HK-2 (cell line): Measurements from ENCODE around the gene PCDHGB6.
"Not testable (repeated sequence)": the region's sequence is repeated elsewhere in the genome, so short reads cannot be mapped to it uniquely, and the experiment has no call there.

Experiments
- DNase-seq: peaks from one replicate; pipeline ENCODE4 v3.0.0-alpha.2; 2018; ENCODE audit not compliant: unreplicated experiment

The PCDHGB6 gene

DNA sequence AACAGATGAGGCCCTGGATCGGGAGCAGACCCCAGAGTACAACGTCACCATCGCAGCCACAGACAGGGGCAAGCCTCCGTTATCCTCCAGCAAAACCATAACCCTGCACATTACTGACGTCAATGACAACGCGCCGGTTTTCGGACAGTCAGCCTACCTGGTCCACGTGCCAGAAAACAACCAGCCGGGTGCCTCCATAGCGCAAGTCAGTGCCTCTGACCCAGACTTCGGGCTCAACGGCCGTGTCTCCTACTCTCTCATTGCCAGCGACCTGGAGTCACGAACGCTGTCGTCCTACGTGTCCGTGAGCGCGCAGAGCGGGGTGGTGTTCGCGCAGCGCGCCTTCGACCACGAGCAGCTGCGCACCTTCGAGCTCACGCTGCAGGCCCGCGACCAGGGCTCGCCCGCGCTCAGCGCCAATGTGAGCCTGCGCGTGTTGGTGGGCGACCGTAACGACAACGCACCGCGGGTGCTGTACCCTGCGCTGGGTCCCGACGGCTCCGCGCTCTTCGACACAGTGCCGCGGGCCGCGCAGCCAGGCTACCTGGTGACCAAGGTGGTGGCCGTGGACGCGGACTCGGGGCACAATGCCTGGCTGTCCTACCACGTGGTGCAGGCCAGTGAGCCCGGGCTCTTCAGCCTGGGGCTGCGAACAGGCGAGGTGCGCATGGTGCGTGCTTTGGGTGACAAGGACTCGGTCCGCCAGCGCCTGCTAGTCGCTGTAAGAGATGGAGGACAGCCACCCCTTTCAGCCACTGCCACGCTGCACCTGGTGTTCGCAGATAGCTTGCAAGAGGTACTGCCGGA lies 11.5 kb downstream of the PCDHGB6 start:
- no peak for DNase-seq

DNA sequence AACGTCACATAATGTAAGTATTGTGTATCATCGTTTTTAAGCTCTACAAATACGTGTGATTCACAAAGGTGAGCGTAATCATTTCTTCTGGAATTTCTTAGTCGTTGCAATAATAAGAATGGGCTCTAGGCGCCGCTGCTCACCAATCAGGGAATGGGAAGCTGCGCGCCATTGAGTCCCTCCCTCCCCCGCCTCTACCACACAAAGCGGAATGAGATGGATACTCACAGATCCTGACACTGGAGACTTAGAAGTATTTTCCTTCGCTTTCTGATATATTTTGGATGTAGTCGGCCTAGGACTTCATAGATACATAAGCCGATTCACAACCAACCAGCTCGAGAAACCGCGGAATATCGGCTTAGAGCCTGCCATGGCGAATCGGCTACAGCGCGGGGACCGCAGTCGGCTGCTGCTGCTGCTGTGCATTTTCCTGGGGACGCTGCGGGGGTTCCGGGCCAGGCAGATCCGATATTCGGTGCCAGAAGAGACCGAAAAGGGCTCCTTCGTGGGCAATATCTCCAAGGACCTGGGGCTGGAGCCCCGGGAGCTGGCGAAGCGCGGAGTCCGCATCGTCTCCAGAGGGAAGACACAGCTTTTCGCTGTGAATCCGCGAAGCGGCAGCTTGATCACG lies 13.2 kb downstream of the PCDHGB6 start, which contains the start of gene PCDHGA11:
PCDHGA11 (plus strand) TSS at position 197 of the 634 bp plus-strand sequence; CDS start at position 374, 177 bp downstream.
- no peak for DNase-seq

DNA sequence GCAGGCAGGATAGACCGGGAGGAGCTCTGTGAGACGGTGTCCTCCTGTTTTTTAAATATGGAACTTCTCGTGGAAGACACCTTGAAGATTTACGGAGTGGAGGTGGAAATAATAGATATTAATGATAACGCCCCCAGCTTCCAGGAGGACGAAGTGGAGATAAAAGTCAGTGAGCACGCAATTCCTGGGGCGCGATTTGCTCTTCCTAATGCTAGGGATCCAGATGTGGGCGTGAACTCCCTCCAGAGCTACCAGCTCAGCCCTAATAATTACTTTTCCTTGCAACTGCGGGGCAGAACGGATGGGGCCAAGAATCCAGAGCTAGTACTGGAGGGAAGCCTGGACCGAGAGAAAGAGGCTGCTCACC lies 13.7 kb downstream of the PCDHGB6 start:
- no peak for DNase-seq

DNA sequence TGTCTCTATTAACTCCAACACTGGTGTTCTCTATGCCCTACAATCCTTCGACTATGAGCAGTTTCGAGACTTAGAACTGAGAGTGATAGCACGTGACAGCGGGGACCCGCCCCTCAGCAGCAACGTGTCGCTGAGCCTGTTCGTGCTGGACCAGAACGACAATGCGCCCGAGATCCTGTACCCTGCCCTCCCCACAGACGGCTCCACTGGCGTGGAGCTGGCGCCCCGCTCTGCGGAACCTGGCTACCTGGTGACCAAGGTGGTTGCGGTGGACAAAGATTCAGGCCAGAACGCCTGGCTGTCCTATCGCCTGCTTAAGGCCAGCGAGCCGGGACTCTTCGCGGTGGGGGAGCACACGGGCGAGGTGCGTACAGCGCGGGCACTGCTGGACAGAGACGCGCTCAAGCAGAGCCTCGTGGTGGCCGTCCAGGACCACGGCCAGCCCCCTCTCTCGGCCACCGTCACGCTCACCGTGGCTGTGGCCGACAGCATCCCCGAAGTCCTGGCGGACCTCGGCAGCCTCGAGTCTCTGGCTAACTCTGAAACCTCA lies 15.0 kb downstream of the PCDHGB6 start:
- DNase-seq: no peak

DNA sequence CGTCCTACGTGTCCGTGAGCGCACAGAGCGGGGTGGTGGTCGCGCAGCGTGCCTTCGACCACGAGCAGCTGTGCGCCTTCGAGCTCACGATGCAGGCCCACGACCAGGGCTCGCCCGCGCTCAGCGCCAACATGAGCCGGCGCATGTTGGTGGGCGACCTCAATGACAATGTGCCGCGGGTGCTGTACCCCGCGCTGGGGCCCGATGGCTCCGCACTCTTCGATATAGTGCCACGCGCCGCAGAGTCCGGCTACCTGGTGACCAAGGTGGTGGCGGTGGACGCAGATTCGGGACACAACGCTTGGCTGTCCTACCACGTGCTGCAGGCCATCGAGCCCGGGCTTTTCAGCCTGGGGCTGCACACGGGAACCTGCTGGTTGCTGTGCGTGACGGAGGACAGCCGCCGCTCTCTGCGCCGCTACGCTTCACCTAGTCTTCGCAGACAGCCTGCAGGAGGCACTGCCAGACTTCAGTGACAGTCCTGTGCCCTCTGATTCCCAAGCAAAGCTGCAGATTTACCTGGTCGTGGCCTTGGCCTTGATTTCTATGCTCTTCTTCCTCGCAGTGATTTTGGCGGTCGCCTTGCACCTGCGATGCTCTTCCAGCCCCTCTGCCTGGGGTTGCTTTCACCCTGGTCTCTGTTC lies 20.1 kb downstream of the PCDHGB6 start:
- no peak for DNase-seq

DNA sequence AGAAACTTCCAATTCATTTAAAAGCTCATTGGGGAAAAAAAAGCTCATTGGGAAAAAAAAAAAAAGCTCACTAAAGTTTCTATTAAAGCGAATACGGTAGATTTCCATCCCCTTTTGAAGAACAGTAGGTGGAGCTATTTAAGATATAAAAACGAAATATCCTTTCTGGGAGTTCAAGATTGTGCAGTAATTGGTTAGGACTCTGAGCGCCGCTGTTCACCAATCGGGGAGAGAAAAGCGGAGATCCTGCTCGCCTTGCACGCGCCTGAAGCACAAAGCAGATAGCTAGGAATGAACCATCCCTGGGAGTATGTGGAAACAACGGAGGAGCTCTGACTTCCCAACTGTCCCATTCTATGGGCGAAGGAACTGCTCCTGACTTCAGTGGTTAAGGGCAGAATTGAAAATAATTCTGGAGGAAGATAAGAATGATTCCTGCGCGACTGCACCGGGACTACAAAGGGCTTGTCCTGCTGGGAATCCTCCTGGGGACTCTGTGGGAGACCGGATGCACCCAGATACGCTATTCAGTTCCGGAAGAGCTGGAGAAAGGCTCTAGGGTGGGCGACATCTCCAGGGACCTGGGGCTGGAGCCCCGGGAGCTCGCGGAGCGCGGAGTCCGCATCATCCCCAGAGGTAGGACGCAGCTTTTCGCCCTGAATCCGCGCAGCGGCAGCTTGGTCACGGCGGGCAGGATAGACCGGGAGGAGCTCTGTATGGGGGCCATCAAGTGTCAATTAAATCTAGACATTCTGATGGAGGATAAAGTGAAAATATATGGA lies 22.7 kb downstream of the PCDHGB6 start, which contains the start of gene PCDHGA12:
PCDHGA12 (plus strand) TSS at position 176 of the 782 bp plus-strand sequence; CDS start at position 429, 253 bp downstream.
- DNase-seq: no peak

DNA sequence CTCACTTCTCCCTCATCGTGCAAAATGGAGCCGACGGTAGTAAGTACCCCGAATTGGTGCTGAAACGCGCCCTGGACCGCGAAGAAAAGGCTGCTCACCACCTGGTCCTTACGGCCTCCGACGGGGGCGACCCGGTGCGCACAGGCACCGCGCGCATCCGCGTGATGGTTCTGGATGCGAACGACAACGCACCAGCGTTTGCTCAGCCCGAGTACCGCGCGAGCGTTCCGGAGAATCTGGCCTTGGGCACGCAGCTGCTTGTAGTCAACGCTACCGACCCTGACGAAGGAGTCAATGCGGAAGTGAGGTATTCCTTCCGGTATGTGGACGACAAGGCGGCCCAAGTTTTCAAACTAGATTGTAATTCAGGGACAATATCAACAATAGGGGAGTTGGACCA lies 23.5 kb downstream of the PCDHGB6 start:
- no peak for DNase-seq

DNA sequence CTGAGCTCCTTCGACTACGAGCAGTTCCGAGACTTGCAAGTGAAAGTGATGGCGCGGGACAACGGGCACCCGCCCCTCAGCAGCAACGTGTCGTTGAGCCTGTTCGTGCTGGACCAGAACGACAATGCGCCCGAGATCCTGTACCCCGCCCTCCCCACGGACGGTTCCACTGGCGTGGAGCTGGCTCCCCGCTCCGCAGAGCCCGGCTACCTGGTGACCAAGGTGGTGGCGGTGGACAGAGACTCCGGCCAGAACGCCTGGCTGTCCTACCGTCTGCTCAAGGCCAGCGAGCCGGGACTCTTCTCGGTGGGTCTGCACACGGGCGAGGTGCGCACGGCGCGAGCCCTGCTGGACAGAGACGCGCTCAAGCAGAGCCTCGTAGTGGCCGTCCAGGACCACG lies 24.5 kb downstream of the PCDHGB6 start:
- DNase-seq: not testable (repeated sequence)

DNA sequence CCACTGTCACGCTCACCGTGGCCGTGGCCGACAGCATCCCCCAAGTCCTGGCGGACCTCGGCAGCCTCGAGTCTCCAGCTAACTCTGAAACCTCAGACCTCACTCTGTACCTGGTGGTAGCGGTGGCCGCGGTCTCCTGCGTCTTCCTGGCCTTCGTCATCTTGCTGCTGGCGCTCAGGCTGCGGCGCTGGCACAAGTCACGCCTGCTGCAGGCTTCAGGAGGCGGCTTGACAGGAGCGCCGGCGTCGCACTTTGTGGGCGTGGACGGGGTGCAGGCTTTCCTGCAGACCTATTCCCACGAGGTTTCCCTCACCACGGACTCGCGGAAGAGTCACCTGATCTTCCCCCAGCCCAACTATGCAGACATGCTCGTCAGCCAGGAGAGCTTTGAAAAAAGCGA lies 24.9 kb downstream of the PCDHGB6 start:
- not testable (repeated sequence) for DNase-seq

DNA sequence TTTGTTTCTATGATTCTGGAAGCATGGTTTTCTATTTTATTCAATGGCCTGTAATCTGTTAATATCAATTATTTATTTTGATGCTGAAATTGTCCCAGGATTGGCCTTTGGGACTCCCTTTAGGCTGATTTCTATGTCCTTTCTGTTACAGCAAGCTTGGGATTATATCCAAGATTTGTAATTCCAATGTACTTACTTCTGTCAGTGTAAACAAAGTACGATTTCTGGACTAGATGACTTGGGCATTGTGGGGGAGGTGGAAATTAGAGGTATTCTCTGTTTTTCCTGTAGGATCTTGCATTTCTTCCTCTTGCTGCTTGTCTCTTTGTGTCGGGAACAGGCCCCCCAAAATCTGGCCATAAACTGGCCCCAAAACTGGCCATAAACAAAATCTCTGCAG lies 26.2 kb downstream of the PCDHGB6 start:
- no peak for DNase-seq

DNA sequence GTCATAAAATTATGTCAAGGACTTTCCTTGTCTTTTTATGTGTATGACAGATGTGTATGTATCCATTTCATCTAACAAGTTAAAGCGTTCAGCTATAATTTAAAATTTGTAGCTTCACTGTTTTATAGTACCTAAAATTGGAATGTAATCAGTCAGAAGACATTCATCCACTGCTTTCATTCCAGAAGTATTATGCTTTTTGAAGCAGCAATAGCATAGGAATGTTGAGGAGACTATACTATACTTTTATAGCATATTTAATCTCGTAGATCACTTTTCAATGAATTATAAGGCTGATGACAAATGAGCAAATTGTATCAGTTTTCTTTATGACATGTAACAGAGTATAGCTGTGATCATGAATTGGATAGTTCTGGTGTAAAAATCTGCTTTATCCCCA lies 29.4 kb downstream of the PCDHGB6 start:
- DNase-seq: no peak

DNA sequence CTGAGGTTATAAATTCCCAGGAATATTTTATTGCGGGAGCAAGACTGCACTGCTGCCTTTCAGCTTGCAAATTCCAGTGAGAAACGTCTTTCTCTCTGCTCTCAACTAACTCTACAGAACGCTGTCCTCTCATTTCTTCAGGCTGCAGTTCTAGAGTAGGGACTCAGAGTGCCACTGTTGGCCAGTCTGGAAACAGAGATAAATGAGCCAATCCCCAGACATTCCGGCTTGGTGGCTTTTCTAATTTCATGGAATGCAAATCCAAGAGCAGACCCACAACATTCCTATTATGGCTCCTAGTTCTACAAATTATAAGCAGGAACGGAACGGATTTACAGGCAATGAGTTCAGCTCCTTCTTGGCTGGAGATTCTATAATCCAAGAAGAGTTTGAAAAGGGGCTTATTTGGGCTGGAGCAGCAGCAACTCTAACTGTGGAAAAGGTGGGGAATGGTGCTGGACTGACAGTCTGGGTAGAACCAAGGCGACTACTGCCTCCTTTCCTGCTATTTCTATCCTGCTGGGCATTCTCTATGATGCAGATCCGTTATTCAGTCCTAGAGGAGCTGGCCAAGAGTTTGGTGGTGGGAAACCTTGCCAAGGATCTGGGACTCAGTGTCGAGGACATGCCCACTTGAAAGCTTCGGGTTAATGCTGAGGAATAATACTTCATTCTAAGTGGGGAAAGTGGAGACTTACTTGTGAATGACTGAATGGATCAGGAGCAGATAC lies 31.8 kb downstream of the PCDHGB6 start:
- DNase-seq: no peak

DNA sequence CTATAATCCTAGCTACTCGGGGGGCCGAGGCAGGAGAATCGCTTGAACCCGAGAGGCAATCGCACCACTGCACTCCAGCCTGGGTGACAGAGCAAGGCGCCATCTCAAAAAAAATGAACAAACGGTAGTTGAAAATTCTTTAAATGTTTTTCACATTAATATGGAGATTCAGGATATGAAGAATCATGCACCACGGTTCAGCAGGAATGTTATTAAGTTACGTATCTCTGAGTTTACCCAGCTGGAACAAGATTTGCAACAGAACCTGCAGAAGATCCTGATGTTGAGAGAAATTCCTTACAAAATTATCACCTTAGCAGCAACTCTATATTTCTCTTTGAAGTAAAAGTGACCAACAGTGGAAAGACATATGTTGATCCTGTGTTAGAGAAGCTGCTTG lies 32.5 kb downstream of the PCDHGB6 start:
- DNase-seq: no peak

DNA sequence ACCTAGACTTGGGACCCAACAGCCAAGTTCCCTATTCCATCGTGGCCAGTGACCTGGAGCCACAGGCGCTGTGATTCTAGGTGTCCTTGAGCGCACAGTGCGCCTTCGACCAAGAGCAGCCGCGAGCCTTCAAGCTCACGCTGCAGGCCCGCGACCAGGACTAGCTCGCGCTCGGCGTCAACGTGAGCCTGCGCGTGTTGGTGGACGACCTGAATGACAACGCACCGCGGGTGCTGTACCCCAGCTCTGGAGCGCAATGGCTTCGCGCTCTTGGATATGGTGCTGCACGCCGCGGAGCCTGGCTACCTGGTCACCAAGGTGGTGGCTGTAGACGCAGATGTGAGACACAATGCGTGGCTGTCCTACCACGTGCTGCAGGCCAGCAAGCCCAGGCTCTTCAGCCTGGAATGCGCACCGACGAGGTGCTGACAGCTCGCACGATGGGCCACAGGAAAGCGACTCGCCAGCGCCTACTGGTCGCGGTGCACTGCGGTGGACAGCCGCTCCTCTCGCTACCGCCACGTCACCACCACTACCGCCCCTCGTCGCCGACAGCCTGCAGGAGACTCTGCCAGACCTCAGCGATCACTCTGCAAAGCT lies 33.9 kb downstream of the PCDHGB6 start:
- no peak for DNase-seq
